Spleen (tissue), 11 donors: ENCODE results near the gene SRI. TPM values are rescaled to one million over a fixed set of nuclear protein-coding genes. Genes with fewer than 3 reads are reported as not detected.
A peak's percentile ranks its signal among the peaks of the same experiment; 100 is the strongest.
"Not testable (repeated sequence)": the region's sequence is repeated elsewhere in the genome, so short reads cannot be mapped to it uniquely, and the experiment has no call there.

Source experiments
- DNase-seq: peaks from one replicate; pipeline ENCODE4 v3.0.0-alpha.2; 2020
- H3K27ac ChIP-seq, 8 donors: fragments of 200-600 bp; sonication (generic) in 7 of 8; 1 replicate in 4 of 8; 2 replicates in 4 of 8; pipeline versions ENCODE4 v1.5.0 to v1.8.0; 2016 to 2021; ENCODE audit warnings: inconsistent platforms in 4 of 8, mild to moderate bottlenecking in 4 of 8, moderate library complexity in 1 of 8
- H3K27me3 ChIP-seq, 7 donors: fragments of 200-600 bp; sonication (generic) in 6 of 7; replicated peaks in 1 of 7; 1 replicate in 4 of 7; 2 replicates in 3 of 7; pipeline versions ENCODE4 v1.5.0 to v1.8.0; 2016 to 2021; ENCODE audit warnings: inconsistent platforms in 3 of 7, mild to moderate bottlenecking in 1 of 7
- H3K36me3 ChIP-seq, 6 donors: fragments of 200-600 bp; sonication (generic) in 5 of 6; 1 replicate in 4 of 6; 2 replicates in 2 of 6; pipeline versions ENCODE4 v1.5.0 to v1.8.0; 2016 to 2021; ENCODE audit warnings: inconsistent platforms in 2 of 6
- H3K4me1 ChIP-seq, 6 donors: fragments of 200-600 bp; sonication (generic) in 5 of 6; 1 replicate in 3 of 6; 2 replicates in 3 of 6; pipeline versions ENCODE4 v1.5.0 to v1.8.0; 2016 to 2021; ENCODE audit warnings: inconsistent platforms in 3 of 6
- H3K4me3 ChIP-seq, 8 donors: fragments of 200-600 bp; sonication (generic) in 7 of 8; 1 replicate in 4 of 8; 2 replicates in 4 of 8; pipeline versions ENCODE4 v1.5.0 to v1.8.0; 2016 to 2021; ENCODE audit warnings: inconsistent platforms in 4 of 8, mild to moderate bottlenecking in 4 of 8, moderate library complexity in 2 of 8
- H3K9me3 ChIP-seq, 8 donors: fragments of 200-600 bp; sonication (generic) in 7 of 8; 1 replicate in 4 of 8; 2 replicates in 4 of 8; pipeline versions ENCODE4 v1.5.0 to v1.8.0; 2016 to 2021; ENCODE audit warnings: inconsistent platforms in 4 of 8
- CTCF ChIP-seq, 11 experiments: fragments of 200-600 bp in 7 of 11; fragments of 450-650 bp in 4 of 11; sonication (generic) in 4 of 11; IDR thresholded peaks in 8 of 11; conservative IDR thresholded peaks in 3 of 11; 1 replicate in 7 of 11; 2 replicates in 4 of 11; pipeline versions ENCODE4 v1.4.0 to v1.8.0; 2016 to 2021; ENCODE audit warnings: antibody characterized with exemption in 11 of 11, inconsistent platforms in 4 of 11, mild to moderate bottlenecking in 1 of 11
- POLR2A ChIP-seq, 3 donors: fragments of 450-650 bp; IDR thresholded peaks; one replicate each; pipeline ENCODE4 v1.5.1; 2017; ENCODE audit warnings: antibody characterized with exemption in 3 of 3, mild to moderate bottlenecking in 1 of 3
- POLR2AphosphoS5 ChIP-seq, 3 donors: sonication (generic); formaldehyde crosslinking; IDR thresholded peaks; one replicate each; pipeline ENCODE4 v1.5.1; 2017; ENCODE audit warnings: antibody characterized with exemption in 3 of 3
- WGBS, 5 donors: extraction: QIAGEN DNeasy Blood & Tissue Kit in 3 of 5; methylation state at CpG; one replicate each; pipeline versions ENCODE4 v1.1.5 to v1.1.7; 2013 to 2018; 5-methylcytosine and 5-hydroxymethylcytosine counted together
- intact Hi-C: fragments of 100-400 bp; cut with DNase I; formaldehyde crosslinking; loops from one replicate; pipeline ENCODE4 v1.15.0; 2023; ENCODE audit warnings: low total_unique reads
- polyA plus RNA-seq, 3 donors: library from polyadenylated mRNA; stranded (reverse); fragments of 200-250 nt; gene quantifications; one replicate each; pipeline ENCODE4 v1.2.1, GENCODE V29; 2013
- total RNA-seq, 7 donors: library from RNA; depleted of rRNA in 3 of 7; stranded (reverse); fragments of >200 nt in 3 of 7; fragmentation: NEBNext Ultra II Directional in 4 of 7; extraction: Animal tissue kit (Norgen Biotek cat#: 25700) in 4 of 7; gene quantifications; one replicate each; pipeline versions ENCODE4 v1.1.0 to v1.2.1, GENCODE V29; 2016 to 2021
- donor health status: healthy with polysubstance abuse.
- donor health status: DM: no; HTN: no; CAD: no; lungs with moderate emphysema.
- donor health status: DM: no; HTN: no; CAD: no.
- donor health status: Bipolar disorder and iron deficiency.
- donor health status: healthy.
- donor health status: DM: no; HTN: no; CAD: no.
- donor health status: DM: yes; HTN: yes; CAD: no.

SRI gene
- total and polyA plus RNA-seq, 10 donors: 48.4 to 88.3 (median 63.1) TPM

GRCh38 chr7:88268051-88268450 lies 48.2 kb upstream of the SRI start:
- TF ChIP-seq POLR2A (IDR thresholded peaks at IDR 0.05) (no peak), CTCF (IDR thresholded peaks at IDR 0.05 in 8 of 11, conservative IDR thresholded peaks at IDR 0.05 in 3 of 11) (no peak), POLR2AphosphoS5 (IDR thresholded peaks at IDR 0.05) (no peak)
- H3K27ac ChIP-seq: peak overlapping the region in 2 of 8 donors; percentile 75 to 80
- H3K27me3 ChIP-seq: peaks cover 0 to 6% (median 0%) of the 10 kb centered on the region in 7 donors
- no peak for DNase-seq
- intact Hi-C loops: no loop called here
- H3K4me1 ChIP-seq: peaks cover 0 to 20% (median 2%) of the 10 kb centered on the region in 6 donors
- no peaks in the 10 kb centered on the region for H3K36me3 ChIP-seq
- no peaks in the 10 kb centered on the region for H3K9me3 ChIP-seq
- WGBS, 5 donors: 53 to 83% (median 67%) methylated on average over 2 of the region's 2 CpGs
- H3K4me3 ChIP-seq: no peak overlapping the region

GRCh38 chr7:88267421-88267820 lies 47.6 kb upstream of the SRI start:
- H3K4me1 ChIP-seq: peaks cover 0 to 20% (median 2%) of the 10 kb centered on the region in 6 donors
- H3K9me3 ChIP-seq: no peaks in the 10 kb centered on the region
- 91 to 97% (median 95%) methylated on average over 4 of the region's 4 CpGs for WGBS, 5 donors
- no peak for TF ChIP-seq POLR2AphosphoS5 (IDR thresholded peaks at IDR 0.05)
- no peak for TF ChIP-seq POLR2A (IDR thresholded peaks at IDR 0.05)
- TF ChIP-seq CTCF (IDR thresholded peaks at IDR 0.05 in 8 of 11, conservative IDR thresholded peaks at IDR 0.05 in 3 of 11): no peak
- DNase-seq: no peak
- peaks cover 0 to 6% (median 0%) of the 10 kb centered on the region in 7 donors for H3K27me3 ChIP-seq
- no peaks in the 10 kb centered on the region for H3K36me3 ChIP-seq
- no peak overlapping the region for H3K27ac ChIP-seq
- H3K4me3 ChIP-seq: no peak overlapping the region
- intact Hi-C loops: no loop called here

GRCh38 chr7:88264987-88265386 lies 45.1 kb upstream of the SRI start:
- Histone ChIP-seq H3K4me1 (peaks cover 0 to 20% (median 2%) of the 10 kb centered on the region in 6 donors), H3K27ac (peak overlapping the region in 3 of 8 donors; percentile 3 to 69 (median 51))
- WGBS, 5 donors: 33 to 60% (median 38%) methylated on average over 3 of the region's 3 CpGs
- H3K4me3 ChIP-seq, DNase-seq, H3K36me3 ChIP-seq, H3K9me3 ChIP-seq, H3K27me3 ChIP-seq, intact Hi-C loops: not testable (repeated sequence)

GRCh38 chr7:88262562-88262961 lies 42.7 kb upstream of the SRI start:
- peaks cover 0 to 6% (median 0%) of the 10 kb centered on the region in 6 donors for H3K4me1 ChIP-seq
- H3K4me3 ChIP-seq: no peak overlapping the region
- peaks cover 0 to 5% (median 0%) of the 10 kb centered on the region in 7 donors for H3K27me3 ChIP-seq
- WGBS, 5 donors: 83 to 95% (median 88%) methylated on average over 4 of the region's 4 CpGs
- no peak for DNase-seq
- no peaks in the 10 kb centered on the region for H3K36me3 ChIP-seq
- H3K27ac ChIP-seq: no peak overlapping the region
- intact Hi-C loops: no loop called here
- H3K9me3 ChIP-seq: no peaks in the 10 kb centered on the region
- TF ChIP-seq POLR2AphosphoS5 (IDR thresholded peaks at IDR 0.05) (no peak), CTCF (IDR thresholded peaks at IDR 0.05 in 8 of 11, conservative IDR thresholded peaks at IDR 0.05 in 3 of 11) (no peak), POLR2A (IDR thresholded peaks at IDR 0.05) (no peak)

- Histone ChIP-seq H3K27me3 (peaks cover 0 to 5% (median 0%) of the 10 kb centered on the region in 7 donors), H3K4me3 (no peak overlapping the region), H3K9me3 (no peaks in the 10 kb centered on the region), H3K4me1 (peaks cover 0 to 6% (median 0%) of the 10 kb centered on the region in 6 donors), H3K36me3 (no peaks in the 10 kb centered on the region), H3K27ac (no peak overlapping the region)
- intact Hi-C loops: no loop called here
- TF ChIP-seq POLR2A (IDR thresholded peaks at IDR 0.05) (no peak), CTCF (IDR thresholded peaks at IDR 0.05 in 8 of 11, conservative IDR thresholded peaks at IDR 0.05 in 3 of 11) (no peak), POLR2AphosphoS5 (IDR thresholded peaks at IDR 0.05) (no peak)
- 73 to 95% (median 92%) methylated on average over 1 of the region's 1 CpG for WGBS, 5 donors
- no peak for DNase-seq
Measured at GRCh38 chr7:88260719-88261118, 40.9 kb upstream of the SRI start.
